Stimulated activated CD4-positive, alpha-beta T cell treated with anti-CD3 and anti-CD28 coated beads, Interleukin-2, amount 100 ng/mL, for 24 hours (primary cell): Measurements from ENCODE around the gene SYTL2.

ENCODE experiments used
- DNase-seq, 2 donors: peaks; one replicate each; pipeline ENCODE4 v3.0.0-alpha.2; 2020

SYTL2 gene

GRCh38 chr11:85758026-85758425, 52.9 kb downstream of the SYTL2 start:
- no peak for DNase-seq

DNA sequence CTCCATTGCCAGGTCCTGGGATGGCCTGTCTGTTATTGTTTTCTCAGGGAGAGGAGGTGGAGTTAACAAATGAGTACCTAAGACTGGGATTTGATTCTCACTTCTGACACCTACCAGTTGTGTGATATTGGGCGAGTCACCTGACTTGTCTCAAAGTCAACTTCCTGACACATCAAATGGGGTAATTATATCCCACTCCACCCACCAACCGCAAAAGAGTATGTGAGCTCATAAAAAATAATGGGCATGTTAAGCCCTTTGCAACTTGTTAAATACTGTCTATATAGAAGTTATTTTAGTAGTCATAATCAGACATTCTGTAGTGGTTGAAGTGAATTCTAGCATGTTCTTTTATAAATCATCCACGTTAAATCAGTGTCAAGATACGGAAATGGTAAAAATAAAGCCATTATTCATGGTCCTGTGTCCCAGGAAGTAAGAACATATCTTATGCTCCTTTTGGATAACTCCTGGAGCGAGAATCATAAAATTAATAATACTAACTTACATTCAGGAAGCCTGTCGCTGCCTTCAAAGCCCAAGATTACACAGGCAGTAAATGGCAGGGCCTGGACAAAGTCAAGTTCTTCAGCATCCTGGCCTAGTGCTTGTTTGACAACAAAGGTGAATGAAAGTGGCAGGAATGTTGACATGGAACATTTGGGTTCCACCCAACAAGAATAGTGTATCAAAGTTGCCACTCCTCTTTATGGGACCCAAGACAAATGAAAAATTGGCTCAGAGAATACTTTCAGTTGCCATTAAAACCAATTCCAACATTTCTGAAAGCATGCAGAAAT, 54.3 kb downstream of the SYTL2 start:
- peak in 1 of 2 donors; percentile 36 for DNase-seq

GRCh38 chr11:85755701-85756100, 55.2 kb downstream of the SYTL2 start:
- DNase-seq, result no peak

DNA sequence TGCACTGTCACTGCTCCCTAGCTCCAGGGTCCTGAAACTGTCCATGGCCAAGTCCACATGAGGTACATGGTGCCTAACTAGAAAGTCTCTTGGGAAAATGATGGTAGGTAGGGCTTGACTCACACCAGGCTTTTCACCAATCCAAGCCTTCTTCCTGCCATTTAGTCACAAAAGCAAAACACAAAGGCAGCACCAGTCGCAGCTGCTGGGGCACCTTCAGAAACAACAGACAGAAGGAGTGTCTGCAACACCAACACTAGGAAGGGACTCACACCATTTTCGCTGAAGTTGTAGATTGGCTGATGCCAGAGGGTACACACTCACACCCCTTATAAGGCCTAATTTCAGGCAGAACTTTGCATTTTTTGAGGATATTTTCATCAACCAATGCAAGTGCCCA, 55.7 kb downstream of the SYTL2 start:
- DNase-seq, result no peak

GRCh38 chr11:85752890-85753581, 57.9 kb downstream of the SYTL2 start:
- DNase-seq, result peak; percentile 78 to 85

- DNase-seq, result no peak
Measured at GRCh38 chr11:85752201-85752889, 58.6 kb downstream of the SYTL2 start.

DNA sequence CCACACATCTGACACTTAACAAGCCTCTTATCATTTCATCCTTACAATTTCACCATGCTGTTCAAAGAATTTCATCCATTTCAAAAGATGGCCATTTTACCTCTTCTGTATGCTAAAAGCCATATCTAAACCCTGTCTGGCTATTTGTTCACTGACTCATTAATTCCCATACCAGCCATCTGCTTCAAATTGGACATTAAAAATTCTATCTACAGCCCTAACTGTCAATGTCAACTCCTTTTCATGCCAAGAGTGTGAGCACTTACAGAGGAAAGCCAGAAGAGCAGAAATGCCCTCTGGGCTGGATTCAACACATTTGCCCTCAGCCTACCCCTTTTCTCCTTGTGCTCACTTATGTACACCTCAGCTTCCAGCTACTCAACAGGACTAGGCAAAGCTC, 59.2 kb downstream of the SYTL2 start:
- no peak for DNase-seq

GRCh38 chr11:85750646-85751045, 60.3 kb downstream of the SYTL2 start:
- DNase-seq, result no peak

DNA sequence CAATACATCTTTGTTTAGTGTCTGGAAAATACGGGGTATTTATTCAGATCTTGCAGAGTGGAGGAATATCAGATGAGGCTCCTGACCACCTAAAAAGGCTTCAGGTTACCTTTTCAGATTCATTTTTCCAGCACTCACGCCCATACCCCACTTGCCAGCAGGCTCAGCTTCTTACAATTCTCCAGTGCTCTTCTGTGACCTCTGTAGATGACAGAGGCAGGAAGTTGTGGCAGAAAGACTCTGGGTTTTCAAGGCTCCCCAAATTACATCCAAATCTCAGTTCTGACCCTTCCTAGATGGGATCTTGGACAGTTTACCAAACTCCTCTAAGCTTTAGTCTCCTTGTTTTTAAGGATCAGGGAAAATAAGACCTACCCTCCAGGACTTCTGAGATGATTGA, 61.1 kb downstream of the SYTL2 start:
- DNase-seq, result no peak

DNA sequence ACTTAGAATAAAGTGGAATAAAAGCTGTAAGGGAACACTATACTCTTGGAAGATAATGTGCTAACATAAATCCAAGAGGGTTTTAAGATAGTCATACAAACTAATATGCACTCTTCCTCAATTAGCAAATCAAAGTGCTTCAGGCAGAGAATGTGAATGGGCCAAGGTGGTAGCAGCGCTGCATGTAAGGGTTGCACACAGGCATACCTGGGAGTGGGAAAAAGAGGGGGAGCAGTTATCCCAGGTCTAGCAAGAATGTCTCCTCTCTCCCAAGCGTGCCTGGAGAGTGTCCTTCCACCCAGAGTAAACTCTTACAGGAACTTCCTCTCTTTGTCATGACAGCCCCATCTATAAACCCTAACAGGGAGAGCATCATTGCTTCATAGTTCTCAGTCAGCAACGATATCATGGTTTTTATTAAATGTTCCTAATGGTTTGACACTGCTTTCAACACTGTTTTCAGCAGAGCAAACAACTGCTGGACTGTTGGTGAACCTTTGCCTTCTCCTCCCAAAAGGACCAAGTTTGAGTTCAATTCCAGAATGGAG, 61.6 kb downstream of the SYTL2 start:
- DNase-seq, result no peak

DNA sequence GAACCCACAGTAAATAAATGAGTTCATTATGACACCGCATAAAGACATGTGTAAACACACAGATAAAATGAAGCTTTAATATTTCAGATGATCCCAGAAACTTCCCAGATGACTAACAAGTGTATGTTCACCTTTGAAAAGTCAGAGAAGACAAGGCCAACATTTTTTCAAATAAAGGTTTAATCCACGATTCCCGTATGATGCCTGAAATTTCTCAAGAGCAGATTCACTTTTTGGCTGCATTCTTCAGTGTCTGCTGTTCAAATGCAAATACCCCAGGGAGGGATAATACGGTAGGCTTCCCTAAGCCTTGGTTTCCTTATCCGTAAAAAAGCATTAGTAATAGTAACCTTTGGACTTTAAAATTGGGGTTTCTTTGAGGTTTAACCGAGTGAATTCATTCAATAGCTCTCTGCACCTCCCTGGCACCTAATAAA, 62.5 kb downstream of the SYTL2 start:
- no peak for DNase-seq

- DNase-seq, result no peak
Measured at GRCh38 chr11:85746670-85747069, 64.3 kb downstream of the SYTL2 start.

DNA sequence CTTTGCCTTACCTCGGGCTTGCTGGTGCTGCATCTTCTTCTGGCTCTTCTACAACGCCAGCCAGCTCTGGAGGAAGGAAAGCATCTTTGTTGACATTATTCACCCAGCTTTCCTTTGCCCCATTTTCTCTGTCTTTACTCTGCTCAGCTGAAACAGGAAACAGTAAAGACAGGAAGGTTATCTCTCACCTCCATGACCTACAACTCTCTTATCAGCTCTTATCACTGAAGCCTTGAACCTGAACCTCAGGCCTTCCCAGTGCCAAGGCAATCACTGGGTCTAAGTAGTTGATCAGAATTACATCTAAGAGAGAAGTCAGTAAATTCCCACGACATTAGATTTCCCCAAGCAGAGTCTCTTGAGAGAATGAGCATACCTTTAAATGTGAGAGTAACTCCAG, 65.3 kb downstream of the SYTL2 start:
- DNase-seq, result no peak

DNA sequence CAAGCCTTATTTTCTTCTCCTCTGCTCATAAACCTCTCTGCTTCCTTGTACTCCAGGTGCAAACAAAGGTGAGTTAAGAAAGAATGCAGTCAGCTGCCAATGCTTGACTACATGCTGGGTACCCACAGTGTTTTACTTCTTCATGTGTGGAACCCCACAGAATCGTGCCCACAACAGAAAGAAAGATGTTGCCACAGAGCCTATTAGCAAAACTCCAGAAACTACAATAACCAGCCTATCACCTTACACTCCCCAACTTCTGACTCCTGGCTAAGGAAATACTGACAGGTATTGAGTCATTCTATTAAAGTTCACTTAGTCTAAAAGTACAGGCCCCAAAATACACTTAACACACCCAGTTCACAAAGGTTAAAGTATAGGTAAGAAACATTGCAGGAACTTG, 68.1 kb downstream of the SYTL2 start:
- no peak for DNase-seq

DNA sequence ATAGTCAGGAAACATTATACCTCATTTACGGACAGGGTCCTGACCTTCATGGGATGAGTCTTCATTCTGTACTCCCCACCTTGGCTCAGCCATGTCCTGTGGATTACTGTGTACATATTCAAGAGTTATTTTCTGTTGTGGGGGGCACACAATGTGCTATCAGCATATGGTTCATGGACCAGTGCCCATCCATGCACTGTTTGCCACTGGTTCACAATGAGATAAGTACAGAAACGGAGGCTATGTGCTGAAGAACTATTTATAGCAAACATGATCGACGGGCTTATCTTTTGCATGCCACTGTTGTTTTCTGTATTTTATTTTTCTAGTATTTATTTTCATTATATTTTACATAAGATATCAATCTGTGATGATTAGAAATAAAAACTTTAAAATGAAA, 68.6 kb downstream of the SYTL2 start:
- no peak for DNase-seq

GRCh38 chr11:85740481-85741400, 70.2 kb downstream of the SYTL2 start:
- no peak for DNase-seq

GRCh38 chr11:85737738-85738137, 73.2 kb downstream of the SYTL2 start:
- no peak for DNase-seq

GRCh38 chr11:85735876-85736460, 75.0 kb downstream of the SYTL2 start:
- no peak for DNase-seq

DNA sequence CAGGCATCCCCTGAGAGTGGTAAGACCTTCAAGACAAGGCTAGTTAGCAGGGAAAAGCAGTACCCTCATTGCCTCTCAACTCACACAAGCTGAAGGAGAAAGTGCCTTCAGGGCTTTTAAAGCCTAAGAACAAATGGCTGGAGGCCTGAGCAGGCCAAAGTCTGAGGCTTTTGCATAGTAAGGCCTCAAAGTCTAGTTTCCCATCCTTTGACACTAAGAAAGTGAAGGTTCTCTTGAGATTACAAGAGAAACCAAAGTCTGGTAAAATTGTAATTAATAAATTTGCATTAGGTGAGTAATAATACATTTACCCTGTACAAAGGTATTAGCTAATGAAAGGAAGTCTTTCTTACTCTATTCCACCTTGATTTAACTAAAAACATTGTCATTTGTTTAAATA, 78.0 kb downstream of the SYTL2 start:
- no peak for DNase-seq

GRCh38 chr11:85726381-85726780, 84.6 kb downstream of the SYTL2 start:
- DNase-seq, result no peak

DNA sequence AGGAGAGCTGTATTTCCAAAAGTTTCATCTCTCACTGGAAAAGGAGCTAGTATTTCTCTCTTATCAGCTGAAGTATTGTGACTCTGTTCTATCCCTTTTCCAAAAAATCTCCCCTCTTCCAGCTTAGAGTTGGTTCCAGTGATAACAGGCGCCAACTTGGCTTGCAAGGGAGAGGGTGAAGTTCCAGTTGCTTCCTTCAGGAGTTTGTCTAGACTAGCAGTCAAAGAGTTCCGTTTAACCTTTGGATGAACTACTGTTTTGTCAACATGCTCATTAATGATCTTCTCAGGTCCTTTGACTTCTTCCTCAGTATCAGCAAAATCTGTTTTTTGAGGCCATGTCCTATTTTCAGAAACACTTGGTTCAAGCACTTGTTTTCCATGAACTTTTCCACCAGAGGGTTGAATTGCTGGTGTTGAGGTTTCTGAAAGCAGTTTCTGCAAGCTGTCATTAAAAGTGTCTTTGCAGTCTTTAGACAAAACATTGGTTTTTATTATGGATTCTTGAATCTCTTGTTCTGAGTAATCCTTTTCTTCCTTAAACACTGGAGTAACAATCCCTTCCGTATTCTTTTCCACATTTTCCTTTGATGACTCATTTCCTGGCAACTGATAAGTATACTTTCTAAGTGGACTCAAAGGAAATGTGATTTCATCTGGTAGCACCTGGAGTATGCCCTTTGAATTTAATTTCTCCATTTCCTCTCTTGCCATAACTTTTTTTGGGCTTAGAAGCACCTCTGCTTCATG, 85.3 kb downstream of the SYTL2 start:
- DNase-seq, result no peak
